Parathyroid adenoma (tissue), 2 donors: ENCODE measurements around the gene ABHD4.

ENCODE experiments used
- H2AFZ ChIP-seq: fragments of 300-600 bp; sonication (generic); one replicate; pipeline ENCODE4 v1.7.0; 2017; ENCODE audit warnings: antibody characterized with exemption, mild to moderate bottlenecking
- H3K27ac ChIP-seq: fragments of 300-600 bp; sonication (generic); one replicate; pipeline ENCODE4 v1.7.0; 2017
- H3K27me3 ChIP-seq: fragments of 300-600 bp; sonication (generic); one replicate; pipeline ENCODE4 v1.7.0; 2017; ENCODE audit warnings: low read length; ENCODE audit not compliant: control insufficient read depth, insufficient read depth
- H3K36me3 ChIP-seq: fragments of 300-600 bp; sonication (generic); one replicate; pipeline ENCODE4 v1.7.0; 2017; ENCODE audit warnings: low read length; ENCODE audit not compliant: control insufficient read depth, insufficient read depth
- H3K4me1 ChIP-seq: fragments of 300-600 bp; sonication (generic); one replicate; pipeline ENCODE4 v1.7.0; 2017; ENCODE audit warnings: control low read depth
- H3K4me2 ChIP-seq: fragments of 300-600 bp; sonication (generic); one replicate; pipeline ENCODE4 v1.7.0; 2017; ENCODE audit warnings: low read length
- H3K4me3 ChIP-seq: fragments of 300-600 bp; sonication (generic); one replicate; pipeline ENCODE4 v1.7.0; 2017; ENCODE audit warnings: low read depth, low read length
- H3K79me2 ChIP-seq: fragments of 300-600 bp; sonication (generic); one replicate; pipeline ENCODE4 v1.7.0; 2017; ENCODE audit warnings: control low read depth
- H3K9ac ChIP-seq: fragments of 300-600 bp; sonication (generic); one replicate; pipeline ENCODE4 v1.7.0; 2017; ENCODE audit warnings: mild to moderate bottlenecking
- H3K9me3 ChIP-seq: fragments of 300-600 bp; sonication (generic); one replicate; pipeline ENCODE4 v1.7.0; 2017; ENCODE audit warnings: low read length; ENCODE audit not compliant: control insufficient read depth
- TF ChIP-seq, protein P1 (sequence below): fragments of 300-600 bp; sonication (generic); IDR thresholded peaks from one replicate; pipeline ENCODE4 v1.7.0; 2017; ENCODE audit warnings: antibody characterized with exemption, mild to moderate bottlenecking
- donor health status: primary hyperparathyroidism.

ABHD4 gene

GRCh38 chr14:22627506-22628263 is 29.6 kb downstream of the ABHD4 start:
- TF ChIP-seq, protein P1, sequence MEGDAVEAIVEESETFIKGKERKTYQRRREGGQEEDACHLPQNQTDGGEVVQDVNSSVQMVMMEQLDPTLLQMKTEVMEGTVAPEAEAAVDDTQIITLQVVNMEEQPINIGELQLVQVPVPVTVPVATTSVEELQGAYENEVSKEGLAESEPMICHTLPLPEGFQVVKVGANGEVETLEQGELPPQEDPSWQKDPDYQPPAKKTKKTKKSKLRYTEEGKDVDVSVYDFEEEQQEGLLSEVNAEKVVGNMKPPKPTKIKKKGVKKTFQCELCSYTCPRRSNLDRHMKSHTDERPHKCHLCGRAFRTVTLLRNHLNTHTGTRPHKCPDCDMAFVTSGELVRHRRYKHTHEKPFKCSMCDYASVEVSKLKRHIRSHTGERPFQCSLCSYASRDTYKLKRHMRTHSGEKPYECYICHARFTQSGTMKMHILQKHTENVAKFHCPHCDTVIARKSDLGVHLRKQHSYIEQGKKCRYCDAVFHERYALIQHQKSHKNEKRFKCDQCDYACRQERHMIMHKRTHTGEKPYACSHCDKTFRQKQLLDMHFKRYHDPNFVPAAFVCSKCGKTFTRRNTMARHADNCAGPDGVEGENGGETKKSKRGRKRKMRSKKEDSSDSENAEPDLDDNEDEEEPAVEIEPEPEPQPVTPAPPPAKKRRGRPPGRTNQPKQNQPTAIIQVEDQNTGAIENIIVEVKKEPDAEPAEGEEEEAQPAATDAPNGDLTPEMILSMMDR: no peak
- H3K4me1 ChIP-seq: peaks cover 5% of the 10 kb centered on the region
- no peak overlapping the region for H2AFZ ChIP-seq
- H3K9me3 ChIP-seq: no peaks in the 10 kb centered on the region
- no peaks in the 10 kb centered on the region for H3K79me2 ChIP-seq
- H3K4me3 ChIP-seq: no peak overlapping the region
- H3K27me3 ChIP-seq: no peaks in the 10 kb centered on the region
- no peak overlapping the region for H3K9ac ChIP-seq
- H3K4me2 ChIP-seq: no peak overlapping the region
- H3K36me3 ChIP-seq: no peaks in the 10 kb centered on the region
- H3K27ac ChIP-seq: no peak overlapping the region

GRCh38 chr14:22629361-22629760 is 31.3 kb downstream of the ABHD4 start:
- H3K27ac ChIP-seq: no peak overlapping the region
- TF ChIP-seq, protein P1: no peak
- H3K79me2 ChIP-seq: no peaks in the 10 kb centered on the region
- no peak overlapping the region for H3K9ac ChIP-seq
- H3K27me3 ChIP-seq: no peaks in the 10 kb centered on the region
- H2AFZ ChIP-seq: no peak overlapping the region
- no peaks in the 10 kb centered on the region for H3K9me3 ChIP-seq
- H3K36me3 ChIP-seq: no peaks in the 10 kb centered on the region
- no peaks in the 10 kb centered on the region for H3K4me1 ChIP-seq
- no peak overlapping the region for H3K4me3 ChIP-seq
- H3K4me2 ChIP-seq: no peak overlapping the region

DNA sequence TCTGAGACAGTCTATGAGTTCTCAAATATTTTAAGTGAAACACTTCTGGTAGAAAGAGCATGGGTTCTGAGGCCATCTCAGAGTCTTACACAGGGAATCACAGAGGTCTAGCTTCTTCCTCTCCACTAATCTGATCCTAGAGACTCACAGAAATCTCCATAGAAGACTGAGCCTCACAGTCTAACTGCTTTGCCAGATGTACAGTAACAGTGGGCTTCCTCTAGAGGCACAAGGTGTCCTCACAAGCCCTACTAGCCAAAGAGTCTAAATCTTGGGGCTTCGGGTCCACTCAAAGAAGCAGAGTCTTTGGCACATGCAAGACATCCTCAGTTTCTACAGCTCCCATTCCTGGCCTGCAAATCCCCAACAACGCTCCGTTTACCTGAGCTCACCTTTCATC is 32.0 kb downstream of the ABHD4 start:
- TF ChIP-seq, protein P1: no peak
- Histone ChIP-seq H2AFZ (no peak overlapping the region), H3K9me3 (no peaks in the 10 kb centered on the region), H3K4me3 (no peak overlapping the region), H3K4me1 (no peaks in the 10 kb centered on the region), H3K27ac (no peak overlapping the region), H3K27me3 (no peaks in the 10 kb centered on the region), H3K79me2 (no peaks in the 10 kb centered on the region), H3K4me2 (no peak overlapping the region), H3K36me3 (no peaks in the 10 kb centered on the region), H3K9ac (no peak overlapping the region)

DNA sequence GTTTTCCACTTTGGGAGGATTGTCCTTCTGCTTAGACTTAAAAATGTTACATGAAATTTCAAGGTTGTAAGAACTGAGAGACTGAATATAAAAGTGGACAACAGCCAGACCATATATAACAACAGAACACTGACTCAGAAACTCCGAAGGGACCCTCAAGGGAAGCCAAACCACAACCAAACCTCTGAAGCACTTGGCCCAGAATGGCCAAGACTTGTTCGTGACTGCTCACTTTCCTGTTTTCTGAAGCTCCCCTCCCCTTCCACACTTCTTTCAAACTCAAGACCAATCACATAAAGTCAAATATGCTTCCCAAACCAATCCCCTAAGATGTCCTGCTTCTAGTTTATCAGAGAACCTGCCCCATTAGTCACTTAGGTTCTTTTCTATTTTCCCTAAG is 32.4 kb downstream of the ABHD4 start:
- Histone ChIP-seq H3K36me3 (no peaks in the 10 kb centered on the region), H3K4me3 (no peak overlapping the region), H3K9me3 (no peaks in the 10 kb centered on the region), H3K27me3 (no peaks in the 10 kb centered on the region), H3K27ac (no peak overlapping the region), H3K4me2 (no peak overlapping the region), H3K79me2 (no peaks in the 10 kb centered on the region), H2AFZ (no peak overlapping the region), H3K4me1 (no peaks in the 10 kb centered on the region), H3K9ac (no peak overlapping the region)
- TF ChIP-seq, protein P1: no peak
